ENCODE data around the gene WRAP73.

DNA sequence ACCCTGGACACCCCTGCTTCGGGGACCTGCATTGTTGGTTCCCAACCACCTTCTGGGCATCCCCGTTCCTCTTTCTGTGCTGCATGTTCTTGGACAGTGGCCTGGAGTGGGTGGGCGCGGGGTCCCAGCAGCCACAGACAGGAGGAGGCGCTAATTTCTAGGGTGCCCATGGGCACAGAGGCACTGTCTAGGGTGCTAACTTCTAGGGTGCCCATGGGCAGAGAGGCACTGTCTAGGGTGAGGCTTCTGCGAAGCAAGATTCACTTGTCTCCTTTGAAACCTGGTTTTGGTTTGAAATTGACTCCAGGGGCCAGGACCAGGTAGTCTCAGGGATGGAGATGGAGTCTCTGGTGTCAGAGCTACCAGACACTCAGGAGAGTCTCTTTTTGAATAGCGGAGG is 37.8 kb downstream of the WRAP73 start:
- TF ChIP-seq EZH2 (IDR thresholded peaks at IDR 0.05; ENCODE audit: insufficient read depth, poor library complexity, severe bottlenecking) (no peak), EZH2phosphoT487 (IDR thresholded peaks at IDR 0.05; ENCODE audit: insufficient read depth, low read depth) (no peak)

All from GM23248 (cell line).